ENCODE results near the gene C11orf52.

Gene C11orf52

GRCh38 chr11:111926505-111927391 is 8.0 kb downstream of the C11orf52 start (continued):
- TF ChIP-seq INSM2 (tag by site-specific recombination; IDR thresholded peaks at IDR 0.05) (no peak), KLF16 (tag by site-specific recombination; IDR thresholded peaks at IDR 0.05) (0 out of 2 replicates have a peak, but pooled peaks have one; percentile 15), ZFHX2 (tag by site-specific recombination; conservative IDR thresholded peaks at IDR 0.05) (peak; percentile 43), ZNF76 (tag by site-specific recombination; IDR thresholded peaks at IDR 0.05; ENCODE audit: borderline replicate concordance, low read depth) (peak; percentile 78), KLF9 (tag by site-specific recombination; IDR thresholded peaks at IDR 0.05; ENCODE audit: low read depth) (0 out of 2 replicates have a peak, but pooled peaks have one; percentile 24), ZNF280C (tag by site-specific recombination; IDR thresholded peaks at IDR 0.05) (no peak), ZNF335 (tag by site-specific recombination; conservative IDR thresholded peaks at IDR 0.05) (0 out of 2 replicates have a peak, but pooled peaks have one; percentile 39), ZBTB17 (tag by site-specific recombination; IDR thresholded peaks at IDR 0.05) (peak; percentile 69; the same call in 1 of the 2 replicates), SP3 (tag by site-specific recombination; IDR thresholded peaks at IDR 0.05) (peak; percentile 83), ZNF10 (tag by site-specific recombination; IDR thresholded peaks at IDR 0.05) (no peak), ZNF677 (tag by site-specific recombination; IDR thresholded peaks at IDR 0.05) (peak; percentile 98), KLF1 (tag by site-specific recombination; IDR thresholded peaks at IDR 0.05) (peak; percentile 63), SP7 (tag by site-specific recombination; IDR thresholded peaks at IDR 0.05) (0 out of 2 replicates have a peak, but pooled peaks have one; percentile 26), KLF8 (tag by site-specific recombination; IDR thresholded peaks at IDR 0.05) (peak; percentile 67), GLIS2 (tag by site-specific recombination; IDR thresholded peaks at IDR 0.05) (peak; percentile 64)

GRCh38 chr11:111930472-111930871 is 11.8 kb downstream of the C11orf52 start:
- no peak overlapping the region for H3K4me3 ChIP-seq (ENCODE audit: low read depth, low read length)
- TF ChIP-seq BCL6B (tag by site-specific recombination; IDR thresholded peaks at IDR 0.05) (no peak), ZNF623 (tag by site-specific recombination; IDR thresholded peaks at IDR 0.05) (no peak), ZNF792 (tag by site-specific recombination; IDR thresholded peaks at IDR 0.05) (no peak), YY1 (tag by site-specific recombination; IDR thresholded peaks at IDR 0.05) (no peak), KLF1 (tag by site-specific recombination; IDR thresholded peaks at IDR 0.05) (no peak), ZNF214 (tag by site-specific recombination; IDR thresholded peaks at IDR 0.05; ENCODE audit: borderline replicate concordance) (no peak), ZNF23 (tag by site-specific recombination; IDR thresholded peaks at IDR 0.05; ENCODE audit: borderline replicate concordance) (no peak), ZSCAN30 (tag by site-specific recombination; IDR thresholded peaks at IDR 0.05) (no peak), MZF1 (tag by site-specific recombination; IDR thresholded peaks at IDR 0.05; ENCODE audit: borderline replicate concordance) (no peak), KLF10 (tag by site-specific recombination; IDR thresholded peaks at IDR 0.05) (no peak), PBX3 (CRISPR knock-in tag; IDR thresholded peaks at IDR 0.05) (no peak), ZFHX2 (tag by site-specific recombination; conservative IDR thresholded peaks at IDR 0.05) (no peak), HOXA7 (CRISPR knock-in tag; IDR thresholded peaks at IDR 0.05; ENCODE audit: borderline replicate concordance) (no peak), ZNF701 (tag by site-specific recombination; IDR thresholded peaks at IDR 0.05) (no peak), ZNF10 (tag by site-specific recombination; IDR thresholded peaks at IDR 0.05) (no peak), GLI2 (tag by site-specific recombination; IDR thresholded peaks at IDR 0.05; ENCODE audit: borderline replicate concordance, low read depth) (no peak), ZNF202 (tag by site-specific recombination; IDR thresholded peaks at IDR 0.05; ENCODE audit: borderline replicate concordance) (no peak), ZNF677 (tag by site-specific recombination; IDR thresholded peaks at IDR 0.05) (no peak), ZNF24 (tag by site-specific recombination; IDR thresholded peaks at IDR 0.05) (no peak), ZNF544 (tag by site-specific recombination; IDR thresholded peaks at IDR 0.05) (no peak)
- H3K4me1 ChIP-seq (ENCODE audit: control insufficient read depth, insufficient read depth, low read length) = no peaks in the 10 kb centered on the region
- no peaks in the 10 kb centered on the region for H3K36me3 ChIP-seq (ENCODE audit: control insufficient read depth in 2 of 2, insufficient read depth in 1 of 2, low read length in 2 of 2)
- no peaks in the 10 kb centered on the region for H3K9me3 ChIP-seq (ENCODE audit: control insufficient read depth, insufficient read depth, low read depth, low read length)
- ChIA-PET POLR2A (no interaction called here), CTCF (interaction anchor here (0.7 to 8.5 kb wide), 8 partner anchors 9 to 364 kb away, joined by 3 to 166 read pairs (median 6); partner anchors contain the start of gene ALG9)
- H3K27ac ChIP-seq (ENCODE audit: extremely low read depth, low read depth, low read length) = no peak overlapping the region

All from HEK293 (cell line).